GM12878 (cell line): ENCODE results near the gene SPATS2L. TPM values are rescaled to one million over a fixed set of nuclear protein-coding genes. Genes with fewer than 3 reads are reported as not detected.

Source experiments
- ATAC-seq: fragments of 200-7000 bp; cut with Tn5 transposase; 3 replicates; pipeline ENCODE4 v1.9.1; 2020; ENCODE audit warnings: mild to moderate bottlenecking, moderate library complexity
- BruUV-seq: library from RNA; stranded (reverse); fragments of 400-500 nt; replicated peaks from 2 replicates; lab custom pipeline; 2021; lab: Mats Ljungman, UMichigan
- CTCF ChIA-PET: fragments of 300-600 bp; sonication (Branson Sonifier 250); formaldehyde crosslinking; extraction: SDS; loops from one replicate; lab custom pipeline; 2021; ENCODE audit warnings: inconsistent platforms; lab: Yijun Ruan, JAX
- POLR2A ChIA-PET: fragments of 350-600 bp; formaldehyde crosslinking; extraction: SDS; loops from one replicate; lab custom pipeline; 2021; ENCODE audit warnings: inconsistent platforms; lab: Charles Lee
- RAD21 ChIA-PET: fragments of 300-600 bp; sonication (Branson Sonifier 250); formaldehyde crosslinking; loops from one replicate; lab custom pipeline; 2023; ENCODE audit warnings: antibody characterized with exemption; ENCODE audit not compliant: unreplicated experiment; lab: Charles Lee
- SMC1A ChIA-PET: fragments of 300-600 bp; sonication (Branson Sonifier 250); formaldehyde crosslinking; loops from one replicate; lab custom pipeline; 2023; ENCODE audit not compliant: unreplicated experiment, uncharacterized antibody; lab: Charles Lee
- DNase-seq: peaks from one replicate; pipeline ENCODE4 v3.0.0-alpha.2; 2011; ENCODE audit warnings: low read depth, low spot score
- FAIRE-seq: peaks from 3 replicates; lab custom pipeline; 2011; peaks lifted over from hg19 to GRCh38; lab: Jason Lieb, UNC
- H2AFZ ChIP-seq: 2 replicates; pipeline ENCODE4 v1.6.0; 2011; ENCODE audit warnings: low read depth, low read length, control low read depth; ENCODE audit not compliant: control insufficient read depth
- H3K27ac ChIP-seq: 2 replicates; pipeline ENCODE4 v1.5.1; 2011; ENCODE audit warnings: control low read depth; ENCODE audit not compliant: control insufficient read depth, insufficient read depth
- H3K27me3 ChIP-seq, 2 experiments: replicated peaks in 1 of 2; 2 replicates each; pipeline versions ENCODE4 v1.6.0 to v1.6.1; 2011; ENCODE audit warnings: low read length in 1 of 2; ENCODE audit not compliant: control insufficient read depth in 2 of 2, insufficient read depth in 2 of 2
- H3K36me3 ChIP-seq, 2 experiments: 2 replicates each; pipeline ENCODE4 v1.5.1; 2011; ENCODE audit warnings: low read length in 1 of 2; ENCODE audit not compliant: control insufficient read depth in 2 of 2, insufficient read depth in 2 of 2
- H3K4me1 ChIP-seq: 2 replicates; pipeline ENCODE4 v1.6.1; 2011; ENCODE audit warnings: mild to moderate bottlenecking, low read length, moderate library complexity, mixed read lengths; ENCODE audit not compliant: control insufficient read depth, insufficient read depth
- H3K4me2 ChIP-seq: 2 replicates; pipeline ENCODE4 v1.6.0; 2011; ENCODE audit warnings: control low read depth; ENCODE audit not compliant: control insufficient read depth, insufficient read depth
- H3K4me3 ChIP-seq: fragments of 200-600 bp; sonication (generic); 2 replicates; pipeline ENCODE4 v1.5.1; 2016
- H3K79me2 ChIP-seq: 2 replicates; pipeline ENCODE4 v1.6.0; 2011; ENCODE audit warnings: low read length; ENCODE audit not compliant: control insufficient read depth, insufficient read depth
- H3K9ac ChIP-seq: 2 replicates; pipeline ENCODE4 v1.8.0; 2011; ENCODE audit warnings: low read length, control low read depth, mixed read lengths; ENCODE audit not compliant: control insufficient read depth, insufficient read depth
- H3K9me3 ChIP-seq: replicated peaks from 3 replicates; pipeline ENCODE4 v1.5.1; 2011; ENCODE audit warnings: mild to moderate bottlenecking, low read length; ENCODE audit not compliant: control insufficient read depth, insufficient read depth
- H4K20me1 ChIP-seq: 2 replicates; pipeline ENCODE4 v1.6.0; 2011; ENCODE audit not compliant: control insufficient read depth, insufficient read depth
- CTCF ChIP-seq, 3 experiments: IDR thresholded peaks in 2 of 3; conservative IDR thresholded peaks in 1 of 3; 2 replicates each; pipeline ENCODE4 v1.5.1; 2011; ENCODE audit warnings: low read depth in 3 of 3, low read length in 3 of 3, mild to moderate bottlenecking in 3 of 3, control low read depth in 2 of 3, moderate library complexity in 2 of 3, inconsistent platforms in 1 of 3, mixed read lengths in 1 of 3; ENCODE audit not compliant: control insufficient read depth in 2 of 3, insufficient read depth in 1 of 3; ENCODE audit errors: extremely low read depth in 1 of 3
- FOXK2 ChIP-seq: fragments of 450-650 bp; IDR thresholded peaks from 2 replicates; pipeline ENCODE4 v1.6.1; 2017; ENCODE audit warnings: mild to moderate bottlenecking, moderate library complexity
- NKRF ChIP-seq: fragments of 450-650 bp; conservative IDR thresholded peaks from 2 replicates; pipeline ENCODE4 v1.6.1; 2017; ENCODE audit warnings: mild to moderate bottlenecking, moderate library complexity
- NR2F1 ChIP-seq: fragments of 450-650 bp; conservative IDR thresholded peaks from 2 replicates; pipeline ENCODE4 v1.6.1; 2017; ENCODE audit warnings: mild to moderate bottlenecking
- POU2F2 ChIP-seq: IDR thresholded peaks from 3 replicates; pipeline ENCODE4 v1.6.1; 2011; ENCODE audit warnings: low read depth, mild to moderate bottlenecking, low read length, borderline replicate concordance
- WGBS: methylation state at CpG from one replicate; pipeline ENCODE4 v1.1.6; 2016; ENCODE audit warnings: low lambda C conversion rate; ENCODE audit not compliant: insufficient replicate concordance, insufficient coverage; ENCODE audit errors: missing lambda C conversion rate; 5-methylcytosine and 5-hydroxymethylcytosine counted together
- in situ Hi-C: fragments of 300-500 bp; cut with MboI; formaldehyde crosslinking; loops from 9 replicates; pipeline ENCODE4 v1.14.3; 2018; ENCODE audit warnings: mixed read lengths
- intact Hi-C: fragments of 100-400 bp; cut with micrococcal nuclease; formaldehyde crosslinking; loops from one replicate; pipeline ENCODE4 v1.14.2; 2022; ENCODE audit not compliant: unreplicated experiment
- polyA plus RNA-seq, 11 experiments: library from polyadenylated mRNA; depleted of rRNA in 4 of 11; unstranded in 6 of 11; stranded (reverse) in 5 of 11; fragments of >200 nt; fragmentation: Nextera tagmentation in 4 of 11; fragmentation: Illumina TruSeq in 1 of 11; extraction: Ambion mirVana in 4 of 11; extraction: Trizol in 1 of 11; gene quantifications; 1 replicate in 1 of 11; 2 replicates in 10 of 11; pipeline versions ENCODE4 v1.2.1 to v1.2.3, GENCODE V29; 2011 to 2016; ENCODE audit warnings: inconsistent platforms in 2 of 11, missing spikeins in 2 of 11, low read depth in 1 of 11
- total RNA-seq, 4 experiments: library from RNA; depleted of rRNA in 3 of 4; stranded (reverse); fragments of >200 nt in 3 of 4; fragmentation: Illumina TruSeq in 1 of 4; extraction: Trizol in 1 of 4; gene quantifications; 2 replicates each; pipeline versions ENCODE4 v1.2.1 to v1.2.3, GENCODE V29; 2013 to 2021

The SPATS2L gene
- total and polyA plus RNA-seq, 10 of the 15 experiments (the other 5 are each of a cell fraction or from before 2014, with no cell fraction given): 5.2 to 30.0 (median 20.1) TPM

GRCh38 chr2:200446612-200447011, 140.1 kb downstream of the SPATS2L start:
- no TSS peak for BruUV-seq
- Histone ChIP-seq H3K27ac (no peak overlapping the region), H3K9ac (no peak overlapping the region), H3K4me3 (no peak overlapping the region), H2AFZ (no peak overlapping the region), H3K9me3 (no peaks in the 10 kb centered on the region), H4K20me1 (no peaks in the 10 kb centered on the region), H3K4me2 (no peak overlapping the region), H3K36me3 (no peaks in the 10 kb centered on the region; a peak in 1 of 4 replicates), H3K4me1 (0 out of 2 replicates have a peak, but pooled peaks cover 2% of the 10 kb centered on the region), H3K79me2 (no peaks in the 10 kb centered on the region), H3K27me3 (no peaks in the 10 kb centered on the region)
- WGBS: 21% methylated on average over 3 of the region's 3 CpGs
- in situ Hi-C loops (no loop called here), intact Hi-C loops (no loop called here)
- FAIRE-seq: no peak
- DNase-seq: no peak
- TF ChIP-seq POU2F2 (no peak), FOXK2 (no peak), NR2F1 (no peak), CTCF (IDR thresholded peaks at IDR 0.05 in 2 of 3, conservative IDR thresholded peaks at IDR 0.05 in 1 of 3; ENCODE audit: control insufficient read depth in 2 of 3, extremely low read depth in 1 of 3, insufficient read depth in 1 of 3, low read depth in 3 of 3, low read length in 3 of 3) (no peak), NKRF (no peak)
- ChIA-PET SMC1A (interaction anchor here (5.2 kb wide), 1 partner anchor 36 kb away, joined by 28 read pairs; no protein-coding TSS in a partner anchor), POLR2A (no interaction called here), CTCF (interaction anchor here (7.2 kb wide), 1 partner anchor 36 kb away, joined by 68 read pairs; no protein-coding TSS in a partner anchor), RAD21 (no interaction called here)
- no peak for ATAC-seq
